ENCODE data around the gene VANGL2.

The VANGL2 gene
- total RNA-seq, result 0.10 to 3.2 (median 0.39) reads per million in 18 experiments

DNA sequence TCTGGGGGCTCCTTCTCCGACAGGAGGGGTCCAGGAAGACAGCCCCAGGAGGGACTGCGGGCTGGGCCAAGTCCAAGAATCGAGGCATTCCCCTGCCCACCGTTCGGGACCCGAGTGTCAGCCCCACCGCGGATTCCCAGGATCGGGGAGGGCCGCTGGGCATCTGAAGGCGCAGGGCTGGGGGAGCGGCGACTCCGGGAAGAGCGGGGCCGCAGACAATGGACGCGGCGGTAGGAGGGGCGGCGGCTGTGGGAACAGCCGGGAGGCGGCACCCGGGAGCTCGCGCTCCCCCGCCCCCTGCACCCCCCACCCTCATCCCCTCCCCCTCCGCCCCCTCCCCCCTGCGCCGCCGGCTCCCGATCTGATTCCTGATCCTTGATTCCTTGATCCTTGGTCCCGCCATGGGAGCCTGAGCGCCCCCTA lies at the start of gene VANGL2:
Gene VANGL2 (plus strand): TSS at position 342 of the 423 bp plus-strand sequence. CDS start 15,274 bp downstream, outside the sequence.
- DNase-seq, result peak in 1 of 2 donors; percentile 14

DNA sequence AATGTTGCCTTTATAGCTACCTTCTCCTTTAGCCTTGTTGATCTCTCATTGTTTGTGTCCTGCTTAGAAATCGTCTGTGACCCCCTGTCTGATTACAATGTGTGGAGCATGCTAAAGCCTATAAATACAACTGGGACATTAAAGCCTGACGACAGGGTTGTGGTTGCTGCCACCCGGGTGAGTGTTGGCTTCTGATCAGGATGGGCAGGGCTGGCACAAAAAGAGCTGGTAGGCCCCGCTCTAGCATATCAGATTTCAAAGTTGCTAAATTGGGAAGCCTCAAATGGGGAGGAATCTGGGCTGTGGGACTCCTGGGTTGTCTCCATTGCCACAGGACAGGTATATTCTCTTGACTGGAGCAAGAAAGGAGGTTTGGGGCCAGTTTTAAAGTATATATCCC lies 48.7 kb upstream of the VANGL2 start:
- DNase-seq, result no peak

DNA sequence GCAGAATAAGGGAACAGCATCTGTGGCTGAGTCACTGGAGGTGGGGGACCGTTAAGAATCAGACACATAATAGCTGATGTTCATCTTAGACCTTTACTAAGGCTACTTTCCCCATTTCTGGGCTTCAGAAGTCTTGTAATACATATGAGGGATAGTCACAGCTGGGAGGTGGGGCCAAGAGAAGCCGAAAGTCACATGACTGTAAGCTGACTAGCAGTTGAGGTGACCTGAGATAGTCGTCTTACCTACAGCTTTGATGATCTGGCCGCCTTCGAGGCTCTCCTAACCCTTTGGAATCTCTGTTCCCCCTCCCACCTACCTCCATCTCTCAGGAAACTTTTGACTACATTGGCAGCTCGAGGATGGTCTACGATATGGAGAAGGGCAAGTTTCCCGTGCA lies 47.8 kb upstream of the VANGL2 start:
- no peak for DNase-seq

DNA sequence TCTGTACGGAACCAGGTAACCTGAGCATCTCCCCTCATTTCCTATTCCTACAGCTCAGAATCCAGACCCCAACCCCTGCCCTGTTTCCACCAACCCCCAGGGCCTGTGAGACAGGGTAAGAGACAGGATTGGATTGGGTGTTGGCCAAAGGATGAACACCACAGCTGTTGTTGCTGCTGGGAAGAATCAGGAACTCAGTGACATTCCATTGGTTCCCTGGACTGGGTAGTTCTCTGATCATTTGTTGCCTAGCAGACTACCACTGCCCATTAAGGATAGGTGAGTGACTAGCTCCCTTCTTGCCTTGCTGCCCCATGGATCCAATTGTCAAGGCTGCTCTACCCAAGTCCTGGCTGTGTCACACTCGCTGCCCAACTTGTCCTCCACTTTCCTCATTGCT lies 47.1 kb upstream of the VANGL2 start:
- DNase-seq, result no peak

DNA sequence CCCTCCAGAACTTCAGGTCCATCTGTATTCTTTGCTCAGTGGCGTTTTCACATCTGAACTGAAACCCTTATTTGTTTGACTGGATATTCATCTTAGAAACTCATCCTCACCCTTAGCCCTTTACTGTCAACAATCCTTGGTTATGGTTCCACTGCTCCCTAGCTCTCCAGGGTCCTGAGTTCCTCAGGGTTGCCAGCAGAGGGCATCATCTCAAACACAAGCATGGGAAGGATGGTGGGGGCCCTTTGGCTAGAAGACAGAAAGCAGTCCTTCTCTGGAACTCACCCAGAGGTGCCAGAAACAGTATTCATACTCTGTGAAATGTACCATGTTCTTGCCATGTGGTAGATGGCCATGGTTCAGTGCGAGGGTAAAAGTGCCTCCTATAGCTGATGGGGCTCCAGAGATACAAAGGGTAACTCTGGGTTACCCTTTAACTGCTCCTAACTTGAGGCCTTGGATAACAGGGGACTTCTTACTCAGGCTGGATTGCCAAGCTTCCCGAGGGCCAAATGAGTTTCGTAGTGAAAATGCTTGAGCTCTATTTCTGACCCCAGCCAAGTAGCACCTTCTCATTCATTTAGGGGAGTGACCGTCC lies 45.9 kb upstream of the VANGL2 start:
- peak; percentile 33 to 34 for DNase-seq

DNA sequence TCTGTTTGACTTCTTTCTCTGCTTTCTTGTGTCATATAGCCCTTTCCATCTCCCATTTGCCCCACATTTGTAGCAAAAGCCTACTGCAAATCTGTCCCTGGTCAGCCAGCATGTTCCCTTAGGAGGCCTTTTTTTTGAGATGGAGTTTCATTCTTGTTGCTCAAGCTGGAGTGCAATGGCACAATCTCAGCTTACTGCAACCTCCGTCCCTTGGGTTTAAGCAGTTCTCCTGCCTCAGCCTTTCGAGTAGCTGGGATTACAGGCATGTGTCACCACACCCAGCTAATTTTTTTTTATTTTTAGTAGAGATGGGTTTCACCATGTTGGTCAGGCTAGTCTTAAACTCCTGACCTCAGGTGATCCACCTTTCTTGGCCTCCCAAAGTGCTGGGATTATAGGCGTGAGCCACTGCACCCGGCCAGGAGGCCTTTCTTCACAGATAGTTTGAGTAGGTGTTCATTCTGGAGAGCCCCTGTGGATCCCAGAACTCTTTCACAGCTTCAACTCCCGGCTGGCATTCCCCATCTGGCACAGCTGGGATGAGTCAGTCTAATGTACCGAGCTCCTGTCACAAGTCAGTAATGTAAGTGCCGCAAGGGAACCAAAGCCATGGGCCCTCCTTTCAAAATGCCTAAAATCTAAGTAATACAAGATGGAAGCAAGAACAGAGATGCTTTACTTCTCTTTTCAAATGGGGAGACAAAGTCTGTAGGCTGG lies 42.9 kb upstream of the VANGL2 start:
- no peak for DNase-seq

DNA sequence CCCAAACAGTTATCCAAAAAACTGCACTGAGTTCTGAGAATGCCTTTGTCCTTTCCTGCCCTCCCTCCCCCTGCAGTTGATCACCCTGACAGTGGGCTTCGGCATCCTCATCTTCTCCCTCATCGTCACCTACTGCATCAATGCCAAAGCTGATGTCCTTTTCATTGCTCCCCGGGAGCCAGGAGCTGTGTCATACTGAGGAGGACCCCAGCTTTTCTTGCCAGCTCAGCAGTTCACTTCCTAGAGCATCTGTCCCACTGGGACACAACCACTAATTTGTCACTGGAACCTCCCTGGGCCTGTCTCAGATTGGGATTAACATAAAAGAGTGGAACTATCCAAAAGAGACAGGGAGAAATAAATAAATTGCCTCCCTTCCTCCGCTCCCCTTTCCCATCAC lies 42.3 kb upstream of the VANGL2 start:
- DNase-seq, result no peak

DNA sequence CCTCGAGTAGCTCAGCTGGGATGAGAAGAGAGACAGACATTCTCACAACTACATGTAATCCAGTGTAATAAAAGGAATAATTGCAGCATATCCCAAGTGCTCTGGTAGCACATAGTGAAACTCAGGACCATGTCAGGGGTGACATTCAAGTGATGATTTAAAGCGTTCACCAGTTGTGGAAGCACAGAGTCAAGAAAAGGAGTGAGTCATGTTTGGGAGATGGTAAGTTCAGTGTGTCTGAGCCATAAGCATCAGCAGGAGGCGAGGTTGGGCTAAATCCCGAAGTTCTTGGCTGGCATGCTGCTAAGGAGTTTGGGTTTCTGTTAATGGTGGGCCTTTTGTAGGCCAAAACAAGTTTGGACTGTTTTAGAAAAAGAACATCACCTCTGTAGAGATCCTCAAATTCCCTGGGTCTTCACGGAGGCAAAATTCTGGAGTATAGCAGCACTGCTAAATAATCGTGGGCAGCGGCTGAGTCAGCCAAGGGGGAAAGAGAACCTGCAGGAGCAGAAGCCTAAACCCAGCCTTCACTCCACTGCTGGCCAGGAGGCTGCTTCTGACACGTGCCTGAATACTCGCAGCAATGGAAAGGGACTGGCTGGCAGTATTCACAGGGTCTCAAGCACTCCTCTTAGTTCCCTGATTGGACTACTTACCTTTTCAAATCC lies 40.7 kb upstream of the VANGL2 start:
- DNase-seq, result no peak

DNA sequence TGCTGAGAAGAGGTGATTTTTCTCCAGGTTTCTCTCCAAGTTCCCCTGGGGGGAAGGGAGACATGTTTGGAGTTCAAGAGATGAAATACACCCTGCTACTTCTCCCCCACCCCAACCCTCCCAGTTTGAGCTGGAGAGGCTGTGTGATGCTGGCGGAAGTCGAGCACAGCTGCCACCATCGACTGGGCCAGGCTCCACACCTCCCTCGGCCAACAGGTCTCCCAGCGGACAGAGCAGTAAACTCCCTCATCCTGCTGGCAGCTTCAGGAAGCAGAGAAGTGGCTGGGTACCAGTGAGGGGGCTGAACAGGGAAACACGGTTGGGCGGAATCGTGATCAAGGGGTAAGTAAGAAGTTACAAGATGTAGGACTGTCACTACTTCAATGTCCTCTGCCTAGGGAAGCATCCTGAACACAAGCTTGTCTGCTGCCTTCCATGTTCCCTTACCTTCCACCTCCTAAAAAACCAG lies 40.1 kb upstream of the VANGL2 start:
- DNase-seq, result no peak

DNA sequence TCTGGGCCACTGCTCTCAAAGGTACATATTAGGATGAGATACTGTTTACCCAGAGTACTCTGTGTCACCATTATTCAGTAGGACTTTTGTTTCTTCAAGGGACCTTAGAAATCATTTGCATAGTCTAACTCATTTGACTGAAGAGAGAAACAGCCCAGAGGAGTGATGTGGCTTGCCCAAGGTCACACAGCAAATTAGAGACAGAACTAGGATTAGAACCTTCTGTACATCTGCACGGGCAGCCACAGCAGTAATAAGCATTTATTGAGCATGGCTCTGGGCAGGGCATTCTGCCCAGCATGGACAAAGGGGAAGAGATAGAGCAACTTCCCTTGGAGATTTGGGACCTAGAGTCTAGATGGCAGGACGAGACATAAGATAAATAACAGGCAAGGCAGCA lies 39.2 kb upstream of the VANGL2 start:
- no peak for DNase-seq

DNA sequence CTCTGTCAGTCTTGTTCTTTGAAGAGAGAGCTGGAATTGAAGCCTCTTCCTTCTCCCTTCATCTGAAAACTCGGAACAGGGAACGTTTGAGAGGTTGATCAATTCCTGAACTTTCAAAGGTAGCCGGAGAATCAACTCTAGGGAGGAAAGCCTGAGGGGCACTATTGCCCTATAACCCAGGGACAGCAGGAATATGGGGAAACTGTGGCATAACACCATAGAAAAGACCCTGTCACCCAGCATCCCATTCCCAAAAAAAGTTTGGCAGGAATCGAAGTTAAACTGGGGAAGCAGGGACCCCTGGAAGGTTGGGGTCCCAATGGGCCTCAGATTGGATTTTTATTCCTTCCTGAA lies 38.6 kb upstream of the VANGL2 start:
- DNase-seq, result no peak

DNA sequence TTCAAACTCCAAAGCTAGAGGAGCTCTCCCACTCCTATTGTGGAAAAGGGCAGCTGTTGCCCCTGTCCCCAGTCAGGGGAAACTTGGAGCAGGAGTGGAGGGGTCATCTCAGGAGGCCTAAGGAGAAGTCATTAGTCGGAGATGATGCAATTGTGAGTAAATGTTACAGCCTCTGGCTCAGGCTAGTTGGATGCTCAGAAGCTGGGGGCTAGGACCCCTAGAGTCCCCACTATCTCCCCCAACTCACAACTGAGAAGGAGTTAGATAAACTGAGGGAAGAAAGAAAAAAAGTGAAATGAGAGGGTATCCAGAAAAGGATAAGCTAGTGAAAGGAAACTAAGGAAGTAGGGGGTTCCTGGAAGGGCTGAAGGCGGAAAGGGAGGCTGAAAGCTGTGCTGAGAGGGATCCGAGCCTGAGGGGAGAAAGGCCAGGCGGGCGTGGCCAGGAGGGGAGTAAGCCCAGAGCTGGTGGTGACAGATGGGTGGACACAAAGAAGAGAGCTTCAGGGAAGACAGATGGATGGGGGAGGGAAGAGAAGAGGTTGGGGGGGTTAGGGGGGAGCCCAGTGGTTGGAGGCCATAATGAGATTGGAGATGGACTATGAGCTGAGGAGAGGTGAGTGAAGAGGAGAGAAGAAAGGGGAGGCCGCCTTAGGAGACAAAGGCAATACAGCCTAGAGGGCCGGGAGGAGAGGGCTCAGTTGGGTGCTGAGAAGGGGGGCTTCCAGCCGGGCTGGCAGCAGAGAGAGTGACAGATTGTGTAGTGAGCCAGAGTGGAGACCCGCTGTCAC lies 38.0 kb upstream of the VANGL2 start:
- peak in 1 of 2 donors; percentile 31 for DNase-seq

DNA sequence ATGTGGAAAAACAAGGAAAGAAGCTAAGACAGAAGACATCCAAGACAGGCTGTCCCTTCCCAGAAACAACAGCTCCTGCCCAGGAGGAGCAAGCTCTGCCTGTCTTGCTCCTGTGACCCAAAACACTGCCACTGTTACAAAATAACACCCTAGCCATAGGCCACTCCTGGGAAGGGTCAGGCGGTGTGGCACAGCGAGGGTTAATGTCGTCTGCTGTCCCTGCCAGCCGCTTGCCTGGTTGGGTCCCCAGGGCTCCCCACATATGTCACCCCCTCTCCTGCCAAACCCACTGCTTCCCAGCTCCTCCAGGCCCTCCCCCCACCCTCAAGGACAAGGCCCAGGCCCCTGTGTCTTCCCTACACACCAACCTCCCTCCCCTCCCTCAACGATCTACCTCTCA lies 37.4 kb upstream of the VANGL2 start:
- DNase-seq, result no peak

DNA sequence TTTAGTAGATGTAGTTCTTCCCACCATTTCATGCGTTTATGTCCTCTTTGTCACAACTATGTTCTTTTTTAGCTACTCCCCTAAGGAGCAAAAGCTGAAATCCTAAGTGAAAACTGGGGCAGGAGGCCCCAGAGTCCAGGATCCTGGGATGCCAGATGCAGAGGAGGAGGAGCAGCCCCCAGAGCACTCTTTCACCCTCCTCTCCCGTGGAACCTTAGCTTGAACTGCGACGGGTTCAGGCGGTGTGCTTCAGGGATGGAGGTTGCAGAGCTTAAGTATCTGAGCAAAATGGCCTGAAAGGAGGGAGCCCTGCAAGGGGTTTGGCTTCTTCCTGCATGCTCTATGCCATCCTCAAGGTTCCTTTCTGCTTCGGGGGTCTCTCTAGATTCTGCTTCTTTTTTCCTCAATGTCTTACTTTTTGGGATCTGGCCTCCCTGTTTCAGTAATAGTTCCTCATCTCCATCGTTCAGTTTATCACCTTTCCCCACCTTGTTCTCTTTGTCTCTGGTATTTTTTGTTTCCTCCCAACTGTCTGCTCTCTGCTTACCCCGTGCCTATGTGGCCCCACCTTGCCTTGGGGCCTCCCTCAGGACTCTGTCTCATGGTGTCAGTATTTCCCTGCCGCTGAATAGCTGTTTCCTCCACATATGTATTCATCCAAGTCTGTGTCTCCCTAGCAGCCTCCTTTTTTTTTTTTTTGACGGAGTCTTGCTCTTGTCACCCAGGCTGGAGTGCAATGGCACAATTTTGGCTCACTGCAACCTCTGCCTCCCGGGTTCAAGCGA lies 36.2 kb upstream of the VANGL2 start:
- no peak for DNase-seq

DNA sequence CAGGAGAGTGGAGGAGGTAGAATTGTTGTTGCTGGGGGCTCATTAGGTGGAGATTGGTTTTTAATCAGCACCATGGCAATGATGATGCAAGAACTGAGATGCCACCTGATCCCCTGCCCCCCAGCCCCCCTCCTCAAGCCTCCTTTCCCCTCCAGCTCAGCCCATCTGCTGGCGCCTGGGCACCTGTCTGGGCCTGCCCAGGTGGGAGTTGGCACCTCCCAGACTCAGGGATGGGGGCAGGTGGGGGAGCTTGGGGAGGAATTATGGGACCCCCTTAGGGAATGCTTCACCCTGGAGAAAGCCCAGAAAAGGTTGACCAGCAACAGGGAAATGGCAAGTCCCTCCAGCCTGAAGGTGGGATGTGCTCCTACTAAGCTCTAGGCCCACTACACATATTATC lies 35.0 kb upstream of the VANGL2 start:
- no peak for DNase-seq

DNA sequence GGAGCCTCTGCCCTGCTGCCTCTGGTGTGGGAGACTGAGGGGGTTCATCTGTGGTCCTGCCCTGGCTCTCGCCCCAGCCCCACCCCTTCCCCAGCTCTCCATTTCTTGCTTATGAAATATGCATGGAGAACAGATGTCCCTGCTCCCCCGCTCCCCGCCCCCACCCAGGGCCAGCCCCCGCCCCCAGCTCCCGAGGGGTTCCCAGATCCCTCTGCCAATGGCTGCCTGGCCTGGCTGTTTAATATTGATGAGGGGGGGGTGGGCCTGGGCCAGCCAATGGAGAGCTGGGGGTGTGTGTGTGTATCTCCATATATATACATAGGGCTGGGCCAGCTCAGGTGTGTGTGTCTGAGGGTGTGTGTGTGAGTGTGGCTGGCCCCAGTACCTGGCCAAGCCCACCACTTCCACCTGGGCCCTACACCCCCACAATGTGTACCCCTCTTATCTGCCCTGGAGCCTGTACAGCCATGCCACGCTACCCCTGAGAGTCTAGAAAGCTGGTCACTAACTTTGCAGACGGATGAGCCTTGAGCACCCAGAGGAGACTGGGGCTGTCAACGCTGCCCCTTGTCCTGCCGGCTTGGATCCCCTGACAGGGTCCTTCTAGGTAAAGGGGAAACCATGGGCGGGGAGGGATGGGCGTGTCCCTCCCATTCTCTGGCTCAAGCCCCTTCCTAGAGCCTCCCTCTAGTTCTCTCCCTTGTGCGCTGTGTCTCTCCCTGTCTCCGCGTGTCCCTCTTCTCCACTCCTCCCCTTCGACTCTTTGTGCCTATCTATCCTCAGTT lies 33.4 kb upstream of the VANGL2 start, which contains the start of gene NHLH1:
Gene NHLH1 (plus strand): TSS at position 341 of the 785 bp plus-strand sequence. CDS start 3,661 bp downstream, outside the sequence.
- DNase-seq, result no peak

DNA sequence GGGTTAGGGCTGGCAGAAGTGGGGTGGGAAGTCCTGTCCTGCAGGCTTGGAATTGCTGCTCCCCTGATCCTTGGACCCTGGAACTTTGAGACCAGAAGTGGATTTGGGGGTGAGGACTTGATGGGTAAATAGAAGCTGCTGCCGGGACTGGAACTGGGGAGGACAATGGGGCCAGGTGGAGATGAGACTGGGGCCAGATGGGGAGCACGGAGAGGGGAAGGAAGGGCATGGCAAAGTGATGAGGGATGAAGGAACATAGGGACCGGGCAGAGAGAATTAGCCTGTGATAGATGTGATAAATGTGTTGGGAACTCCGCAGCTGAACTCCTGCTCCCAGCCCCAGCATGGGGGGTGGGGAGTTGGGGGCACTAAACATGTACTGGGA lies 32.9 kb upstream of the VANGL2 start:
- no peak for DNase-seq

DNA sequence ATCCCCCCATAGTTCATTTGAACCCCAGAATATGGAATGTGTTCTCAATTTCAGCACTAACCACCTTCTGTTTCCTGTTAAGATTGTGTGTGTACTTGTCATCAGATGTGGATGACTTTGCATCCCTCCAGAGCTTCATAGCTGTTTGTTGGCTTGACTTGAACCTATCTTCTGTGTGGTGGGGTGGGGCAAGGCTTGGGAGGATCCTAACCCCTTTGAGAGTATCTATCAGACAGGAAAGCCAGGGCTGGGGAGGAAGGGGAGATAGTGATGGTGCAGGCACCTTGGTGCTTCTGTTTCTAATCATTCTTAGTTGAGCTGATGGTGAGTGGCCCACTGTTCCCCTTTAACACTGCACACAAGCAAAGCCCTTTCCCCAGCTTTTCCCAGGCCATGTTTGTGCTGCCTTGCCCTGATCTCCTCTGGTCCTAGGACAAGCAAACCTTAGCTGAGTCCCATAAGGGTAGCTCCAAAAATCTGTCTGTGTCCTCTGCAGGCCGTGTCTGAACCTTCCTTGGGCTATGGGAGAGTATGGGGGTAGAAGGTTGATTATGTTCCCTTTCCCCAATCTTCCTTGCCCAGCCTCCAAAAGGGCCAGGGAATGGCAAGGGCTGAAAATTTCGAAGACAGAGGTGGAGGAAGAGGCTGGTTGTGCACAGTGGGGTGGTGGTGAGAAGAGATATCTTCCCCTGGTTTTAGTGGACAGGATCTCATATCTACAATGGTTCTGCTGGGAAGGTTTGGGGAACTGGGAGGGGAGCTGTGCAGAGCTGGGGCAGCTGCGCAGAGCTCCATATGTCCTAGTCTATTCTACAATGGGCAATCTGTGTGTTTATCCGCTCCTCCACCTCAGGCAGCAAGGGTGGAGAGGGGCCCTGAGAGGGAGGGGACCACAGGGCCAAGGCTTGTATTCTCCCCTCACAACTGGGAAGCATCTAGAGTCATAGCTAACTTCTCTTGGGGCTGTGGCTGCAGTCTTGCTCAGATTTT lies 32.1 kb upstream of the VANGL2 start:
- no peak for DNase-seq

DNA sequence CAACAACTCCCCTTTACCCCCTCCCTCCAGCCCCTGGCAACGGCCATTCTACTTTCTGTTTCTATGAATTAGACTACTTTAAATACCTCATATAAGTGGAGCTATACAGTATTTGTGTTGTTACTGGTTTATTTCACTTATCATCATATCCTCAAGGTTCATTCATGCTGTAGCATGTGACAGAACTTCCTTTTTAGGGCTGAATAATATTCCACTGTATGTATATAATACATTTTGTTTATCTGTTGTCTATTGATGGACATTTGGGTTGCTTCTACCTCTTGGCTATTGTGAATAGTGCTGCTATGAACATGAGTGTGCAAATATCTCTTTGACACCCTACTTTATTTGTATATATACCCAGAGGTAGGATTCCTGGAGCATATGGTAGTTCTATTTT lies 31.3 kb upstream of the VANGL2 start:
- no peak for DNase-seq
